HG03064 (cell line): ENCODE data around the gene CD247.

Source experiments
- ATAC-seq: cut with Tn5 transposase; IDR thresholded peaks from one replicate; pipeline ENCODE4 v1.9.1; 2021; ENCODE audit warnings: low read depth; ENCODE audit not compliant: unreplicated experiment

The CD247 gene

GRCh38 chr1:167512046-167512654 lies 6.2 kb downstream of the CD247 start:
- ATAC-seq: no peak

GRCh38 chr1:167511374-167511986 lies 6.8 kb downstream of the CD247 start:
- ATAC-seq: no peak

DNA sequence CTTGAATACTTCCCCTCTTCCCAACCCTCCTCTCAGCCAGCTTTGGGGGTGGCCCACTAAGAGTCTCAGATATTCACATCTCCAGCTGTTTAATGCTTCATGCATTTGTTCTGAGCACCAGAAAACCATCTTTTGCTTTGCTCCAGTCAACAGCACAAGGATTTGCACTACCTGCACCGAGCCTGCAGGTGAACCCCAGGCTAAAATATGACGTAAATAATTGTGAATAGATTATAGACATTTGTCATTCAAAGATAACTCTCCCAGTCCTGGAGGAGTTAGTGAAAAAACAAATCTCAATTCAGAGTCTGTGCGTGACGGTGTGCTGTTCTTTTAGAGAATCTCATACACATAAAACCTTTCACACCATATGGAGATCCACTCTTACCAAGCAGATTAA lies 7.4 kb downstream of the CD247 start:
- ATAC-seq: no peak

GRCh38 chr1:167510244-167510643 lies 8.1 kb downstream of the CD247 start:
- ATAC-seq: no peak

- no peak for ATAC-seq
These were observed 8.7 kb downstream of the CD247 start for GRCh38 chr1:167509587-167509986.

DNA sequence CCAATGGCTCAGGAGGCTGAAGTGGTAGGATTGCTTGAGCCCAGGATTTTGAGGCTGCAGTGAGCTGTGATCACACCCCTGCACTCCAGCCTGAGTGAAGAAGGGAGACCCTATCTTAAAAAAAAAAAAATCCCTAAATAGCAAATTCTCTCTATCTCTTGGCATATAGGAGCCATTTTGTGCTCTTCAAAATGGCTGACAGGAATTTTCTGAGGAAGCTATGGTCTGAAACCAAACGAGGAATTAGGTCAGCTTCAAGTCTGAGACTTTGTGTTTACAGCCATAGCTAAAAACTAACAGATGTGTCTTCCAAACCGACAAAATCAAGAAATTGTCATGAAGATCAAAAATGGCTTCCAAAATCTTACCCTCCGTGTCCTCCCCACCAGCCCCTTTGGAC lies 10.6 kb downstream of the CD247 start:
- no peak for ATAC-seq

GRCh38 chr1:167504467-167504827 lies 13.9 kb downstream of the CD247 start:
- ATAC-seq: no peak

DNA sequence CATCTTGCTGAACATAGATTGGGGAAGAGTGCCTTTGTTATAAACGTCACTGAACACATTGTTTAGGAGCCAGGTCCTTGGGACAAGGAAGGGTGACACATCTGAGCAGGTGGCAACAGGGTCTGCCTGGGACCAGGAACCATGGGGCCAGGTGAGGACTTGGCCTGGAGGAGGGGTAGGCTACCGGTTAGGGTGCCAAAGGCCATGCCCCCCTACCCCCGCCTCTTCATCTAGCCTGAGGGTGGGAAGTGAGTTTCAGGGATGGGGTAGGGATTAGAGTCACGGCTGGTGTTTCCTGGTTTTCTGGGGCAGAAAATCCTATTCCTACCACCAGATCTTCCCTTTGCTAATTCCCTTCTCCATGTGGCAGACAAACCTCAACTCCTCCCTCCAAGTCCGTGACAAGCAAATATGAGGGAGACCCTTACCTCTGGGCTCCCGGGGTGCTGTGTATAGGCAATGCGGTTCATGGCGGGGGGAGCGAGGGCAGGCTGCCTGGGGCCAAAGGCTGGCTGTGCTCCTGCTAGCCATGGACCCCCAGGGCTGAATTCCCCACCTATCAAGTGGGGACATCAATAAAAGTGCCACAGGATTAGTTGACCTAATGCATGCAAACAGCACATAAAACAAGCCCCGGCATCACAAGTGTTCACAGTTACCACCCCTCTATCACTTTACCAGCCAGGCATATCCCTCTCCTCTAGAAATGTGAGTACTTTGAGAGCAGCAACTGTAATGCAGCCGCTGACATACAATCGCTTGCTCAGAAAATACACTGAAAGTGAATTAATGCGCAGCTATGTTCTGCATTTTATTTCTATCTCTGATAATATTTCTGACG lies 14.5 kb downstream of the CD247 start:
- ATAC-seq: no peak

DNA sequence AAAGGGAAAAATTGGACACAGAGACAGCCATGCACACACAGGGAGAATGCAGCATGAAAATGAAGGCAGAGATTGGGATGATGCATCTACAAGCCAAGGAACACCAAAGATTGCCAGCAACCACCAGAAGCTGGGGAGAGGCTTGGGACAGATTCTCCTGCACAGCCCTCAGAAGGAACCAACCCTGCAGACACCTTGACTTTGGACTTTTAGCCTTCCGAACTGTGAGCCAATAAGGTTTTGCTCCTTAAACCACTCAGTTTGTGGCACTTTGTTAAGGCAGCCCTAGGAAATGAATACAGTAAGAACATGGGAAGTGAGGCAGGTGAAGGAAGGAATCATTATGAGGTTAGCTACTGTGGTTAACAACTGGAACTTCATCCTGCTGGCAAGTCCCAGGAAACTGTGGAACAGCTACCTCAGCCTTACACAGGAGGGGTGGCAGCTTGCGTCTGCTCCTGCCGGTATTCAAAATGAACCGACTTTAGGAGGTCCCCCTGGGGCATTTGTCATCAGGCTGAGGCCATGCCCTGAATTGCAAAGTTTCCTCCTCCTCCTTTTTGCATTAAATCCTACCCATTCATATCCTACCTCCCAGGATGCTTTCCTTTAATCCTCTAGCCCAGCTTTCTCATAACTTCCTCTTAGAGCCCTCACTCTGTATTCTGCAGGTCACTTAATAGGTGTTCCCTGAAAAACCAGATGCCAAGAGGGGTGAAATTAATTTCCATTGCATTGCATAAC lies 15.4 kb downstream of the CD247 start:
- no peak for ATAC-seq

DNA sequence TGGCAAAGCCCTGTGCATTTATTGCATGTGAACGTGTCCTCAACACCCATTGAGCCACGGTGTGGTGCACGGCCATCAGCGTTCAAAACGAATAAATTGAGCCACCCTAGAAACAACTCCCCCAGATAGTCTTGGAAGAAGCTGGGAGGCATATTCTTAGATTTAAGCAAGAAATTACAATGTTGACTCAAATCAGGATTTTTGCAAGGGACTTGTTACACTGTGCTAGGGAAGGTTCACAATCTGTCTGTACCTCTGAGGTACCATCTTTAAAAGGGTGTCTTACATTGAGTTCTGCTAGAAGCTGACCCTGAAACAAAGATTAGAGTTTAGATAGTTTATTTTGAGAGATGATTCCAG lies 16.2 kb downstream of the CD247 start:
- ATAC-seq: no peak

- ATAC-seq: no peak
These were observed 16.7 kb downstream of the CD247 start for GRCh38 chr1:167501515-167502191.

GRCh38 chr1:167500283-167500860 lies 18.0 kb downstream of the CD247 start:
- no peak for ATAC-seq

DNA sequence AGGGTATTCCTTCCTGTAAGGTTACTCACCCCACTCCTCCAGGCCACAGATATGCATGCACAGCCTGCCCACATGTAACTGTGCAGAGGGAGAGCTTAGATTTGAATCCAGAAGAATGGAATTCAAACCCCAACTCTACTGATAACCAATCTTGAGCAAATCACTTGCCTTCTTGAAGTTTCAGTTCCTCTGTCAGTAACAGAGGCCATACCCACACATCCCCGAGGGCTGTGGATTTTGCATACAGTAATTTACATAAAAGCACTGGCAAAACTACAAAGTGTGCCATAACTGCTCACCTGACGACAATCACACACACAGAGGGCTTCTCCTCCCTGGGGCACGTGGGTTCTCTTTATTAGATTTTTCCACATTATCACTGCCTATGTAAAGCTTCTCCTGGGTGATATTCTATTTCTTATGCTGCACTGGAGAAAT lies 18.6 kb downstream of the CD247 start:
- peak; percentile 95 for ATAC-seq

- ATAC-seq: peak; percentile 19
These were observed 19.2 kb downstream of the CD247 start for GRCh38 chr1:167499106-167499505.

DNA sequence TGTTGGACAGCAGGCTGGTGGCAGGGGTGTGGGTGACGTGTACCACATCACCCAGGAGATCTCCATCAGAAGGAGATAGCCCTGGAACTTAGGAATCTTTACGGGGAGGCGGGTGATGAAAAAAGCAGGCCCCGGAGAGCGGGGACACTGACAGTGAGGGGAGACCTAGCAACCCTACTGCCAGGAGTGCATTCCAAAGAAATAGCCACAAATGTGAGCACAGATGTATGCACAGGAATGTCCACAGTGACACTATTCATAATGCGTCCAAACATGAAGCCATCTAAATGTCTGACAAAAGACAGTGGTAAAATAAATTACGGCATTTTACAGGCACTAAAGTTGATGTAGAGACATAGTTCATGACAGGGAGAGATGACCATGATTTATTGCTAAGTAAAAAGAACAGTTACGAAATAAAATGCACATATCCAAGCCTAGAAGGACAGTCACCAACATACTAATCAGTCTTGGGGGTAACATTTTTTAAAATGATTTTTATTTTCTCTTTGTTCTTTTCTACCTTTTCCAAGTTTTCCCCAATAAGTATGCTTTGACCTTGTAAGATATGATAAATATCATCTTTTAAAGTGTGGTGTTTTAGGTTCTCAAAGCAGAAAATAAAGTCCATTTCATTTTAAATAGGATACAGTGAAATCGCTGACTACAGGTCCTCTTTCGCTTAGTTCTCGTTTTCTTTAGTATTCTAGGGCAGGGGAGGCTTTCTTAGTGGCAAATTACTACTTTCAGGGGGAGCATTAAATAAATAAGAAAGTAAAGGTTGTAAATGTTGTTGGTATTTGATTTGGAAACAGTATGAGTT lies 21.3 kb downstream of the CD247 start:
- ATAC-seq: no peak

- ATAC-seq: no peak
These were observed 25.0 kb downstream of the CD247 start for GRCh38 chr1:167493372-167493771.

GRCh38 chr1:167492481-167492910 lies 25.8 kb downstream of the CD247 start:
- no peak for ATAC-seq

- ATAC-seq: no peak
These were observed 26.5 kb downstream of the CD247 start for GRCh38 chr1:167491586-167492461.
